LNCAP (cell line): ENCODE data around the gene GPR162.

Experiments
- TF ChIP-seq, protein P1 (sequence below): fragments of 450-650 bp; IDR thresholded peaks from 2 replicates; pipeline ENCODE4 v1.5.1; 2017; ENCODE audit warnings: mild to moderate bottlenecking

Gene GPR162

DNA sequence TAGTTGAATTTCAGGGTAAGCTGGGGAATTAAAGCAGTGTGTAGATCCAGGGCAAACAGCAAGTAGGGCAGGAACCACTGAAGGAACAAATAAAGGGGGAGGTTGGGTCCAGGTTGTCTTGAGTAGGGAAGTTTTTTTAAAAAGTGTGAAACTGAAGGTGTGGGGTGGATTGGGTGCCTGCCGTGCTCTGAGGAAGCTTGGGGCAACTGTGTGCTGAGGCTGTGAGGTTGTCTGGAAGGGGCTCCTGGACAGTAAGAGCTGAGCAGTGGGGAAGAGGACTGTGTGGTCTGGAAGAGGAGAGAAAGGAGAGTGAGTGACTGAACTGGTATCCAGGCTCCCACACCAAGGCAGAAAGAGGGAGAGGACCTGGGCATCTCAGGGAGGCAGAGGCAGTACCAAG is 10.9 kb upstream of the GPR162 start:
- TF ChIP-seq, protein P1, sequence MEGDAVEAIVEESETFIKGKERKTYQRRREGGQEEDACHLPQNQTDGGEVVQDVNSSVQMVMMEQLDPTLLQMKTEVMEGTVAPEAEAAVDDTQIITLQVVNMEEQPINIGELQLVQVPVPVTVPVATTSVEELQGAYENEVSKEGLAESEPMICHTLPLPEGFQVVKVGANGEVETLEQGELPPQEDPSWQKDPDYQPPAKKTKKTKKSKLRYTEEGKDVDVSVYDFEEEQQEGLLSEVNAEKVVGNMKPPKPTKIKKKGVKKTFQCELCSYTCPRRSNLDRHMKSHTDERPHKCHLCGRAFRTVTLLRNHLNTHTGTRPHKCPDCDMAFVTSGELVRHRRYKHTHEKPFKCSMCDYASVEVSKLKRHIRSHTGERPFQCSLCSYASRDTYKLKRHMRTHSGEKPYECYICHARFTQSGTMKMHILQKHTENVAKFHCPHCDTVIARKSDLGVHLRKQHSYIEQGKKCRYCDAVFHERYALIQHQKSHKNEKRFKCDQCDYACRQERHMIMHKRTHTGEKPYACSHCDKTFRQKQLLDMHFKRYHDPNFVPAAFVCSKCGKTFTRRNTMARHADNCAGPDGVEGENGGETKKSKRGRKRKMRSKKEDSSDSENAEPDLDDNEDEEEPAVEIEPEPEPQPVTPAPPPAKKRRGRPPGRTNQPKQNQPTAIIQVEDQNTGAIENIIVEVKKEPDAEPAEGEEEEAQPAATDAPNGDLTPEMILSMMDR: no peak

DNA sequence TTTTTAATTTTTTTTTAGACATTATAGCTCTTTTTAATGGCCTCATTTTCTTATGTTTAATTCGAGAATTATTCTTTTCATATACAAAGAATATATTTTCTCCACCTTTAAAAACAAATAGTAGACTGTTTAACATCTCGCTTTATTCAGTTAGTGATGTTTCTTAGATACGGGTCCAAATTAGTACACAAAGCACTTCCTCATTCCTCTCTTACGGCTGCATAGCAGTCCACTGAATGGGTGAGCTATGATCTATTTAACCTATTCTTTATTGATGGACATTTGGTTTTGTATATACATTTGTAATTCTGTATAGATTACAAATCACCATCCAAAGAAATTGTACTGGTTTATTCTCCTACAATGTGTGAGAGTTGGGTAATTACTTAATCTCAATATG is 8.3 kb upstream of the GPR162 start:
- TF ChIP-seq, protein P1: no peak

GRCh38 chr12:6816598-6816997 is 5.0 kb upstream of the GPR162 start:
- TF ChIP-seq, protein P1: no peak

- TF ChIP-seq, protein P1: no peak
Observed at GRCh38 chr12:6817098-6817497, 4.5 kb upstream of the GPR162 start.

DNA sequence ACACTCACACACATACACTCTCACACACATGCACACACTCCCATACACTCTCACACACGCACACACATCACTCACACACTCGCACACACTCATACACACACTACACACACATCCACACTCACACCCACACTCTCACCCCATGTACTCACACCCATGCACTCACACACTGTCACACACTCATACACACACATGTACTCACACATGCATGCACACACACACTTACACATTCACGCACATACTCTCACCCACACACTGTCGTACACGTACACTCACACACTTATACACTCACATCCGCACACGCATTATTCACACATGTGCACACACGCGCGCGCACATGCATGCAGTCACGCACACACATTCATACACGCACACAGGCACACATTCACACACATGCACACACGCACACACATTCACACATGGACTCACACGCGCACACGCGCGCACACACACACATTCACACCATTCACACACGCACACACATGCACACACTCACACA is 3.9 kb upstream of the GPR162 start:
- TF ChIP-seq, protein P1: no peak

- TF ChIP-seq, protein P1: no peak
Observed at GRCh38 chr12:6818222-6818621, 3.4 kb upstream of the GPR162 start.

GRCh38 chr12:6818645-6819044 is 3.0 kb upstream of the GPR162 start:
- TF ChIP-seq, protein P1: no peak
